CD14-positive monocyte (primary cell): ENCODE data around the gene SLC38A2. TPM values are rescaled to one million over a fixed set of nuclear protein-coding genes. Genes with fewer than 3 reads are reported as not detected.

ENCODE experiments used
- DNase-seq, 3 donors: peaks; one replicate each; pipeline ENCODE4 v3.0.0-alpha.2; 2011 to 2022
- H2AFZ ChIP-seq: 2 replicates; pipeline ENCODE4 v1.6.0; 2012; ENCODE audit warnings: mild to moderate bottlenecking, low read depth, low read length, inconsistent platforms; ENCODE audit not compliant: insufficient read depth, poor library complexity, severe bottlenecking
- H3K27ac ChIP-seq, 2 donors: 1 replicate in 1 of 2; 2 replicates in 1 of 2; pipeline ENCODE4 v1.5.1; 2012 to 2013; ENCODE audit warnings: low read length in 2 of 2, control low read depth in 1 of 2, inconsistent platforms in 1 of 2, low read depth in 1 of 2, mild to moderate bottlenecking in 1 of 2
- H3K27me3 ChIP-seq, 2 donors: one replicate each; pipeline versions ENCODE4 v1.6.0 to v1.6.1; 2011 to 2013; ENCODE audit warnings: low read length in 2 of 2; ENCODE audit not compliant: control insufficient read depth in 2 of 2, insufficient read depth in 2 of 2
- H3K36me3 ChIP-seq, 2 donors: replicated peaks in 1 of 2; 1 replicate in 1 of 2; 2 replicates in 1 of 2; pipeline versions ENCODE4 v1.5.1 to v1.6.1; 2012 to 2013; ENCODE audit warnings: low read length in 2 of 2, control low read depth in 1 of 2, inconsistent platforms in 1 of 2, mild to moderate bottlenecking in 1 of 2; ENCODE audit not compliant: insufficient read depth in 2 of 2, control insufficient read depth in 1 of 2
- H3K4me1 ChIP-seq, 2 donors: 1 replicate in 1 of 2; 2 replicates in 1 of 2; pipeline versions ENCODE4 v1.5.1 to v1.6.1; 2012 to 2013; ENCODE audit warnings: low read length in 2 of 2, control low read depth in 1 of 2, inconsistent platforms in 1 of 2, mild to moderate bottlenecking in 1 of 2, moderate library complexity in 1 of 2; ENCODE audit not compliant: insufficient read depth in 2 of 2, control insufficient read depth in 1 of 2
- H3K4me2 ChIP-seq: replicated peaks from 2 replicates; pipeline ENCODE3; 2012; ENCODE audit warnings: low read length, moderate library complexity, mild to moderate bottlenecking; ENCODE audit not compliant: poor library complexity, severe bottlenecking; ENCODE audit errors: extremely low read depth
- H3K4me3 ChIP-seq, 3 experiments: fragments of 200-600 bp in 1 of 3; sonication (generic) in 1 of 3; replicated peaks in 1 of 3; 1 replicate in 2 of 3; 2 replicates in 1 of 3; pipeline ENCODE4 v1.5.1; 2011 to 2013; ENCODE audit warnings: low read length in 3 of 3, mild to moderate bottlenecking in 3 of 3, control low read depth in 2 of 3, low read depth in 2 of 3, inconsistent platforms in 1 of 3, moderate library complexity in 1 of 3
- H3K79me2 ChIP-seq: 2 replicates; pipeline ENCODE4 v1.6.0; 2012; ENCODE audit warnings: mild to moderate bottlenecking, control low read depth, inconsistent platforms, low read length, moderate library complexity; ENCODE audit not compliant: insufficient read depth
- H3K9ac ChIP-seq: 2 replicates; pipeline ENCODE4 v1.6.0; 2017; ENCODE audit warnings: low read length, mild to moderate bottlenecking; ENCODE audit not compliant: insufficient read depth, poor library complexity, severe bottlenecking
- H3K9me3 ChIP-seq, 2 donors: replicated peaks in 1 of 2; 1 replicate in 1 of 2; 2 replicates in 1 of 2; pipeline versions ENCODE4 v1.5.1 to v1.6.1; 2012 to 2013; ENCODE audit warnings: low read length in 2 of 2, control low read depth in 1 of 2; ENCODE audit not compliant: control insufficient read depth in 1 of 2, insufficient read depth in 1 of 2
- H4K20me1 ChIP-seq: 2 replicates; pipeline ENCODE4 v1.6.0; 2012; ENCODE audit warnings: mild to moderate bottlenecking, low read length, control low read depth, moderate library complexity; ENCODE audit not compliant: insufficient read depth
- H3K27ac Mint-ChIP-seq, 7 donors: one replicate each; pipeline ENCODE4 v1.8.0; 2020; ENCODE audit warnings: mild to moderate bottlenecking in 7 of 7, mixed read lengths in 7 of 7, moderate library complexity in 6 of 7, inconsistent platforms in 2 of 7
- H3K27me3 Mint-ChIP-seq, 3 donors: one replicate each; pipeline ENCODE4 v1.8.0; 2021 to 2022; ENCODE audit warnings: low read depth in 3 of 3, mild to moderate bottlenecking in 3 of 3, mixed read lengths in 3 of 3, moderate library complexity in 3 of 3, inconsistent platforms in 1 of 3
- H3K36me3 Mint-ChIP-seq, 2 donors: one replicate each; pipeline ENCODE4 v1.8.0; 2020; ENCODE audit warnings: mixed read lengths in 2 of 2, inconsistent platforms in 1 of 2, mild to moderate bottlenecking in 1 of 2
- H3K4me1 Mint-ChIP-seq: one replicate; pipeline ENCODE4 v1.8.0; 2020; ENCODE audit warnings: mild to moderate bottlenecking, mixed read lengths
- H3K4me3 Mint-ChIP-seq, 2 donors: one replicate each; pipeline ENCODE4 v1.8.0; 2020; ENCODE audit warnings: mild to moderate bottlenecking in 2 of 2, mixed read lengths in 2 of 2, moderate library complexity in 1 of 2
- H3K9me3 Mint-ChIP-seq, 7 donors: one replicate each; pipeline ENCODE4 v1.8.0; 2020 to 2022; ENCODE audit warnings: mixed read lengths in 7 of 7, mild to moderate bottlenecking in 6 of 7, moderate library complexity in 6 of 7, inconsistent platforms in 2 of 7
- WGBS: methylation state at CpG from one replicate; pipeline ENCODE4 v1.1.5; 2013; ENCODE audit warnings: missing lambda C conversion rate; ENCODE audit not compliant: insufficient coverage; 5-methylcytosine and 5-hydroxymethylcytosine counted together
- intact Hi-C, 2 donors: fragments of 100-400 bp; cut with micrococcal nuclease; formaldehyde crosslinking; loops; one replicate each; pipeline versions ENCODE4 v1.15.0 to v1.15.1; 2023
- polyA plus RNA-seq, 3 donors: library from polyadenylated mRNA; depleted of rRNA in 1 of 3; unstranded in 2 of 3; stranded (reverse) in 1 of 3; fragments of 300-500 nt in 2 of 3; fragments of >200 nt in 1 of 3; fragmentation: Illumina TruSeq in 2 of 3; gene quantifications; 1 replicate in 2 of 3; 2 replicates in 1 of 3; pipeline ENCODE4 v1.2.3, GENCODE V29; 2012 to 2021
- TF ChIP-seq, protein P1 (sequence below): fragments of 200-600 bp; IDR thresholded peaks from one replicate; pipeline ENCODE4 v1.8.0; 2022; ENCODE audit warnings: antibody characterized with exemption, mild to moderate bottlenecking

Gene SLC38A2
- polyA plus RNA-seq, 3 donors: 33.8 to 116 (median 48.7) TPM

- Histone ChIP-seq H3K4me3 (peak overlapping the region; percentile 80 to 94 (median 86)), H3K27ac (peak overlapping the region; percentile 96 to 100), H3K79me2 (peaks cover 30% of the 10 kb centered on the region), H2AFZ (peak overlapping the region; percentile 88), H3K9ac (peak overlapping the region; percentile 89), H3K27me3 (no peaks in the 10 kb centered on the region), H3K9me3 (no peaks in the 10 kb centered on the region), H3K4me1 (peaks cover 40 to 47% of the 10 kb centered on the region in 2 donors), H3K4me2 (peak overlapping the region; percentile 82), H3K36me3 (no peaks in the 10 kb centered on the region), H4K20me1 (no peaks in the 10 kb centered on the region)
- peak overlapping the region; percentile 83 to 92 for H3K4me3 Mint-ChIP-seq
- H3K9me3 Mint-ChIP-seq: peaks cover 0 to 1% (median 0%) of the 10 kb centered on the region in 7 donors
- peak overlapping the region; percentile 93 to 99 (median 98) for H3K27ac Mint-ChIP-seq
- intact Hi-C loops: loop anchor here in 1 of 2 donors (5.0 kb wide), 1 partner anchor 285 kb away; no protein-coding TSS in a partner anchor
- 31% methylated on average over 7 of the region's 16 CpGs for WGBS
- DNase-seq: peak in 1 of 3 donors; percentile 29
- TF ChIP-seq, protein P1, sequence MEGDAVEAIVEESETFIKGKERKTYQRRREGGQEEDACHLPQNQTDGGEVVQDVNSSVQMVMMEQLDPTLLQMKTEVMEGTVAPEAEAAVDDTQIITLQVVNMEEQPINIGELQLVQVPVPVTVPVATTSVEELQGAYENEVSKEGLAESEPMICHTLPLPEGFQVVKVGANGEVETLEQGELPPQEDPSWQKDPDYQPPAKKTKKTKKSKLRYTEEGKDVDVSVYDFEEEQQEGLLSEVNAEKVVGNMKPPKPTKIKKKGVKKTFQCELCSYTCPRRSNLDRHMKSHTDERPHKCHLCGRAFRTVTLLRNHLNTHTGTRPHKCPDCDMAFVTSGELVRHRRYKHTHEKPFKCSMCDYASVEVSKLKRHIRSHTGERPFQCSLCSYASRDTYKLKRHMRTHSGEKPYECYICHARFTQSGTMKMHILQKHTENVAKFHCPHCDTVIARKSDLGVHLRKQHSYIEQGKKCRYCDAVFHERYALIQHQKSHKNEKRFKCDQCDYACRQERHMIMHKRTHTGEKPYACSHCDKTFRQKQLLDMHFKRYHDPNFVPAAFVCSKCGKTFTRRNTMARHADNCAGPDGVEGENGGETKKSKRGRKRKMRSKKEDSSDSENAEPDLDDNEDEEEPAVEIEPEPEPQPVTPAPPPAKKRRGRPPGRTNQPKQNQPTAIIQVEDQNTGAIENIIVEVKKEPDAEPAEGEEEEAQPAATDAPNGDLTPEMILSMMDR: no peak
- no peaks in the 10 kb centered on the region for H3K36me3 Mint-ChIP-seq
- H3K27me3 Mint-ChIP-seq: peaks cover 0 to 1% (median 0%) of the 10 kb centered on the region in 3 donors
- H3K4me1 Mint-ChIP-seq: peaks cover 43% of the 10 kb centered on the region
Measured at GRCh38 chr12:46382408-46382963, 9.9 kb upstream of the SLC38A2 start.

DNA sequence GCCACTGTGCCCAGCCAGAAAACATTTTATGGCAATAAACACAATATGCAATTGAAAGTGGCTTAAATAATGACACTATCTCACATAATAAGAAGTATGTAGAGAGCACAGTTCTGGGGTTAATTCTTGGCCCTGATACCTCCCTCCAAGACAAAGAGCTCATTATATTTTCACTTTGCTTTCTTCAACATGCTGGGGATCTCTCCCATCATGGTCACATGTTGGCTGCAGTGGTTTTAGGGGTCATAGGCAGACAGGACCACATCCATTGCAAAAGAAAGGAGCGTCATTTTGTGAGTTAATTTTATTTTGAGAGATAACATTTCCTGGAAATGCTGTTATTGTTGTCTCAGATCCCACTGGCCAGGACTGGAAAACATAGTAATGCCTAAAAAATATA, 8.3 kb upstream of the SLC38A2 start:
- peaks cover 31% of the 10 kb centered on the region for H3K4me1 Mint-ChIP-seq
- intact Hi-C loops: loop anchor here in 1 of 2 donors (5.0 kb wide), 1 partner anchor 286 kb away; no protein-coding TSS in a partner anchor

More for the DNA sequence above, 8.3 kb upstream of the SLC38A2 start:
- H3K27me3 ChIP-seq: no peaks in the 10 kb centered on the region
- peaks cover 23% of the 10 kb centered on the region for H3K79me2 ChIP-seq
- Mint-ChIP-seq H3K4me3 (no peak overlapping the region), H3K27me3 (peaks cover 0 to 1% (median 0%) of the 10 kb centered on the region in 3 donors), H3K36me3 (no peaks in the 10 kb centered on the region), H3K9me3 (peaks cover 0 to 3% (median 0%) of the 10 kb centered on the region in 7 donors), H3K27ac (no peak overlapping the region)
- no peak overlapping the region for H3K27ac ChIP-seq
- H3K4me1 ChIP-seq: peaks cover 24 to 31% of the 10 kb centered on the region in 2 donors
- WGBS: no CpG with 5 or more reads among the region's 1 CpG
- no peak overlapping the region for H3K4me2 ChIP-seq
- H4K20me1 ChIP-seq: no peaks in the 10 kb centered on the region
- no peak overlapping the region for H2AFZ ChIP-seq
- DNase-seq: no peak
- TF ChIP-seq, protein P1: no peak
- no peaks in the 10 kb centered on the region for H3K9me3 ChIP-seq
- H3K9ac ChIP-seq: no peak overlapping the region
- no peaks in the 10 kb centered on the region for H3K36me3 ChIP-seq
- no peak overlapping the region for H3K4me3 ChIP-seq
